HL-60 (cell line): ENCODE data around the gene COL18A1.

ENCODE experiments used
- CTCF ChIP-seq: IDR thresholded peaks from one replicate; pipeline ENCODE4 v1.5.1; 2011; ENCODE audit warnings: low read length, control low read depth, inconsistent platforms; ENCODE audit not compliant: insufficient read depth
- GABPA ChIP-seq: IDR thresholded peaks from 2 replicates; pipeline ENCODE4 v1.6.1; 2012; ENCODE audit warnings: low read depth
- SPI1 ChIP-seq: IDR thresholded peaks from 2 replicates; pipeline ENCODE4 v1.6.1; 2012; ENCODE audit warnings: low read depth, mild to moderate bottlenecking, borderline replicate concordance

- TF ChIP-seq CTCF (no peak), GABPA (no peak), SPI1 (no peak)
Observed at GRCh38 chr21:45504516-45505415, 99.8 kb downstream of the COL18A1 start.
